UCSD-AML1 (cell line): ENCODE results near the gene PSD2.

ENCODE experiments used
- DNase-seq: peaks from one replicate; lab custom pipeline; 2025; ENCODE audit not compliant: unreplicated experiment; lab: John Stamatoyannopoulos, UW

The PSD2 gene

DNA sequence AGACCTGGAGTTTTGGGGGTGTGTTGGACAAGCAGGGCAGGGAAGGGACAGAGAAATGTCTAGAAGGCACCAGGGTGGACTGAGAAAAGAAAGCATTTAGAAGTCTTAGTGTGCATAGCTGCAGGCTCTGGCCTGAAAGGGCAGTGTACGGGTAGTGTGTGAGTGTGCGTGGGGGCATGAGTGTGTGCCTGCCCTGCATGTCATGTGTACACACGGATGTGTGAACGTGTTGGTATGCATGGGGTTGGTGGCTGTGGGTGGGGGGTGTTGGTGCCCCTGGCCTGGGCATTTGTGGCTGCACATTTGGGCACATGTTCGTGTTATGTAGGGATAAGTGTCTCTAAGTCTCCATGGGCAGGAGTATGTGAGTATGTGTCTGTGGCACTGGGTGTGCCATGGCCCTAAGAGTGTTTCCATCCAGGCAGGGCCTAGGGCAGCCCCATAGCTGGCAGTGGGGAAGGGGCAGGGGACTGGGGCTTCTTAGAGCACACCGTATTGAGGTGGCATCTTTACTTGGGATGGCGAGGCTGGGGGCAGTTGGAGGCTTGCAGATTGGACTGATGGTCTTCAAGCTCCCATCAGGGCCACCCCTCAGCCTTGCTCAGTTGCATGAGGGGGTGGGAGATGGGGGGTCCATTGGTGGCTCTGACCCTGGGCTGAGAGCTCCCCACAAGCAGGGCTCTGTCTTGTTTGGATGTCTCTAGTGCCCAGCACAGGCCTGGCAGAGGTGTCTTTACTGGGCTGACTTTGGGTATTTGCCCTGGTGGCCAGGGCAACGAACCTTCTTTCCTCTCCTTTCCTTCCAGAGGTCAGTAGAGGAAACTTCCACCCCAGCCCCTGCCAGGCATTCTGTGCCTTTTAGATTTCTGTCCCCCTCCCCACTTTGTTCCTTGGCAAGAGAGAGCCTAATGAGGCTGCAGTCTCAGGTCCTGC, 15.0 kb downstream of the PSD2 start:
- DNase-seq: no peak

DNA sequence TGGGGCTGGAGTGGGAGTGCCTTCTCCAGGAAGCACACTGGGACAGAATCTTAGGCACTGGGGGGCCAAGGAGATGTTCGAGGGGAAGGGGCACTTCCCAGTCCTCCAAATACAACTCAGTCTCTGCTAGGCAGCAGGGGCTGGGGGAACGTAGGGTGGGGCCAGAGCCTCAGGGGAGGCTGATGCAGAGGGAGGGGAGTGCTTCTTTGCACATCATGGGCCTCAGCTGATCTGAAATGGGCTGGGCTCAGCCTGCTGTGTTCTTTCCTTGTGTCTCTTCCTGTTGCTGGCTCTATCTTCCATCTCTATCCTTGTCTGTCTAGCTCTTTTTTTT, 15.6 kb downstream of the PSD2 start:
- no peak for DNase-seq

DNA sequence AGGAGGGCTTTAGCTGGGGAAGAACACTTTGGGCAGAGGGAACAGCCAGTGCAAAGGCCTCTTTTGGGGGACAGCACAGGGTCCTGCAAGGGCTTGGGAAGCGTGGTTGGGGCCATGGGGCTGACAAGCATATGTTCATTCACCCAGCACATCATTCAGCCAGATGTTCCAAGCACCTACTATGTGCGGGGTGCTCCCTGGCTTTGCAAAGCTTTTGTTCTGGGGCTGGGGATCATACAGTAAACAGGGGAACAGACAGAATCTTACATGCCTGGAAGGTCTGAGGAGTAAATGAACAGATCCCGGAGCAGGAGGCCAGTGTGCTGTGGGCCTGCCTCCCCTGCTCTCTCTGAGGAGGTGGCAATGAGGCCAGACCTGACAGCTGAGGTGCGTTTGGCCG, 16.7 kb downstream of the PSD2 start:
- DNase-seq: no peak

GRCh38 chr5:139812836-139813805, 17.5 kb downstream of the PSD2 start:
- DNase-seq: no peak

DNA sequence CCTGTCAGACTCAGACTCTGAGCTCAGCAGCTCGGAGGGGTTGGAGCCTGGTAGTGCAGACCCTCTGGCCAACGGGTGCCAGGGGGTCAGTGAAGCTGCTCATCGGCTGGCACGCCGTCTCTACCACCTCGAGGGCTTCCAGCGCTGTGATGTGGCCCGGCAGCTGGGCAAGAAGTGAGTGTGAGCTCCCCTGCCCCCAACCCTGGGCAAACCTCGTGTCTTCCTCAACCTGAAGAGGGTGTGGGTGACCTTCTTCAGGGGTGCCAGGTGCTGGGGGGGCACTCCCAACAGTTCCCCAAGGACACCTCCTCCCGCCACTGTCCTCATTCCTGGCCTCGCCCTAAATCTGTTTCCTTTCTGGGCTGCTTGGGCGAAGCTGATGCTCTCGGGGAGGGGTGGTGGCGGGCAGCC, 18.6 kb downstream of the PSD2 start:
- no peak for DNase-seq

DNA sequence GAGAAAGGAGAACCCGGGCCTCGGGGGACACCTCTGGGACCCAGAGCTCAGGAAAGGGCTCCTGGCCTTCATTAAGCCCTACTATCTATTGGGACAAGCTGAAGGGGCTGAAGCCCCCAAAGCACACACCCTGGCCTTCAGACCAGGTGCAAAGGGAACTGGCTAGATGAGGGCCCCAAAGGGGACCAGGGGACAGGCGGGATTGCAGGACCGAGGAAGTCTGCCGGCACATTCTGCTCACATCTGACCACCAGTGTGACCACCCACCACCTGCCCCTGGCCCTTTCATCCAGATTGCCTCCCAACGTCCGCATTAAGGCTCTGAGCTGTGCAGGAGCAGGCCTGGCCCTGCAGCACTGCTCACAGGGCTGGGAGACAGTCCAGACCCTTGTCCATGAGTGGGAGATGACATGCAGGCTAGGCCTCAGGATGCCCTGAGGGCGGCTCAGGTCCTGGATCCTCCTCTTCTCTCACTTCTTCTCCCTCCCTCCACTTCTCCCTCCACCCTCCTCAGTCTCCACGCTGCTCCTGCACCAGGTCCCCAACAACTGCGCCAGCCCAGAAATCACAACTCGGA, 19.2 kb downstream of the PSD2 start:
- no peak for DNase-seq

DNA sequence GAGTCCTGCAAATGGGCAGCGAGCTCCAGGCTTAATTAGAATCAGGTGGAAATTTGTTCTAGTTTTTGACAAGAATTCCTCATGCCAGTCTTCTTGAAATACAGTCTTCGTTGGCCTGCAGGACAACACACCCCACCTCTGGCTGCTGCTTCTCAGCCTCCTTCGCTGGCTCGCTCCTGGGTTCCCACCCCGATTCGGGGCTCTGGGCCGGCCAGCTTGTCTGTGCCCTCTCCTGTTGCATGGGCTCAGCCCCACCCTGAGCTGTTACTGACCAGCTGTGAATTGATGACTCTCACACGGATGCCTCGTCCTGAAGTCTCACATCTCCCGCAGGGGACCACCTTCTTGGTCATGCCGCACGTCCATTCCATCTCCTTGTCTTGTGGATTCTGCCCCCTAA, 21.0 kb downstream of the PSD2 start:
- no peak for DNase-seq

- DNase-seq: no peak
Measured at GRCh38 chr5:139817362-139817761, 21.8 kb downstream of the PSD2 start.

DNA sequence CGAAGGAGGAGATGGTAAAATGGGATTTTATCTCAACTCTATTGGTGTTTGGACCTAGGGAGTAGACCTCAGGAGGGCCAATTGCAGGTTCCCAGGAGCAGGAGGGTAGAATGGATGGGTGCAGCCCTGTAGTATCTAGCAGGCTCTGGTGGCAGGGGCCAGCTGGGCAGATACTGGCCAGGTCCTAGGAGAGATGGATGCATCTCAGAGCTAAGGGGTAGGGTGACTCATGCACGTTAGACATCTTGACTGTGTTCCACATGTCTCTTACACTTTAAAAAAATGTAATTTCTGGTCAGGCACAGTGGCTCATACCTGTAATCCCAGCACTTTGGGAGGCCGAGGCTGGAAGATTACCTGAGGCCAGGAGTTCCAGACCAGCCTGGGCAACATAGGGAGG, 22.4 kb downstream of the PSD2 start:
- DNase-seq: no peak

DNA sequence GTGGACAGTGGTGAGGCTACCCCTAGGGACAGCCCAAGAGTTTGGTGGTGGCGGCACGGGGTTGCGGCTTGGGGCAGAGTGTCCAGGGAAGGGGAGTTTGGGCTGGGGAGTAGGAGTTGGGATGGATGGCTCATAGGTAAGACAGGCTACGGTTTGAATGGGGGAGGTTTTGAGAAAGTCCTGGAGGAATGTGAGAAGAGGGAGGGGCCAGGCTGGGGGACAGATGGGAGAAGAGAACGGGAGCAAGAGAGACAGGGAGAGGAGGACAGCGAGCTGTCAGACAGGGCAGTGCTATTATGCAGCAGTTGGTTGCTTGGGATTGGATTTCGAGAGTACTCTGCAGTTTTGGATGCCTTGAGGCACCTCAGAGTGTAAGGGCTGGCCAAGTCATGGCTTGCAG, 24.5 kb downstream of the PSD2 start:
- DNase-seq: no peak

DNA sequence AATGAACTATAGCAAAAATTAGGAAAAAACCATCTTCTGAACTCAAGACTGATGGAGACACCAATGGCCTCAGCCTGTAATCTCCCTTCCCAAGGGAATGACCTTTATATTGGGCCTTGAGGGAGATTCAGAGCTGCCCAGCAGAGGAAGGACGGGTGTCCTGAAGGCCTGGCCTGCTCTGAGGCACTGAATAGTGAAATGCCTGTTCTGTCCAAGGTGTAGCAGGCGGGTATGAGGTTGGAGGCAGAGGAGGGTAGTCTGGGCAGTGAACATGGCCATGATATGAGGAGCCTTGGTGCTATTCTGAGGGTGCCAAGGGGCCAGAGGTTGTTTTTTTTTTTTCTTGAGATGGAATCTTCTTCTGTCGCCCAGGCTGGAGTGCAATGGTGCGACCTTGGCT, 25.0 kb downstream of the PSD2 start:
- no peak for DNase-seq

- DNase-seq: no peak
Measured at GRCh38 chr5:139821806-139822552, 26.4 kb downstream of the PSD2 start.

DNA sequence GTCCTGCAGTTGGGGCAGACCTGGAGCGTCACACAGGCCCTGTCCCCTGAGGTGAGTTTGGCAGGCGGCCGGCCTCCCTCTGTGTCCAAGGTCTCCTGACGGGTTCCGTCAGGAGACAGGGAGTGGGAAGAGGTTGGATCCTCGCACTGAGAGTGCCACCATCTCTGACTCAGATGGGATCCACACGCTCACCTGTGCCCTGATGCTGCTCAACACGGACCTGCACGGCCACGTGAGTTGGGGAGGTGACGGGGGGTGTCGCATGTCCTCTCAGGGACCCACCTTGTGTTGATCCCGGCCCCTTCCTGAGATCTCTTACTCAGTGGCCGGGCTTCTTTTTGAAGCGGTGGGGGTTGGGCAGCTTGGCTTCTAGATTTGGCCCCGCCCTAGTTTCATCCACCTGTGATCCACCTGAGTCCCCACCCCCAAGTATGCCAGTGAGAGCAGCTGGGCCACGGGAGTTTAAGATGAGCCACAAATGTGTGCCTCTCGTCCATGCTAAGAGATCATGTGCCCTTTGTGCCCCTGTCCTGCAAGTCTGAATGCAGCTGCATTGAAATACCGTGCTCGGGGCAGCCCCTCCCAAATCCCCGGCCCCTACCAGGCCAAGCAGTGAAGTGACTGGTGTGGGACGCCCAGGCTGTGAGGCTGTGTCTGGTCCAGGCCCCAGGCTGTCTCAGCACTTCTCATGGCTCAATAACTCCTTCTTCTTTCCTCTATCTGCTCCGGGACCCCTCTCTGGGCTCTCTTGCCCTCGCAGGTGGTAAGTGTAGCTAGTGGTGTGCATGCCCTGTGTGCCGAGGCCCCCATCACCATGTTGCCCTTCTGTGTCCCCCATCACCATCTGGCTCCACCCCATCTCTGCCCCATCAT, 27.2 kb downstream of the PSD2 start:
- DNase-seq: no peak

- DNase-seq: no peak
Measured at GRCh38 chr5:139823757-139824355, 28.2 kb downstream of the PSD2 start.

- DNase-seq: no peak
Measured at GRCh38 chr5:139825690-139826089, 30.1 kb downstream of the PSD2 start.

- no peak for DNase-seq
Measured at GRCh38 chr5:139828207-139828895, 32.7 kb downstream of the PSD2 start.

GRCh38 chr5:139829471-139829870, 33.9 kb downstream of the PSD2 start:
- DNase-seq: no peak

DNA sequence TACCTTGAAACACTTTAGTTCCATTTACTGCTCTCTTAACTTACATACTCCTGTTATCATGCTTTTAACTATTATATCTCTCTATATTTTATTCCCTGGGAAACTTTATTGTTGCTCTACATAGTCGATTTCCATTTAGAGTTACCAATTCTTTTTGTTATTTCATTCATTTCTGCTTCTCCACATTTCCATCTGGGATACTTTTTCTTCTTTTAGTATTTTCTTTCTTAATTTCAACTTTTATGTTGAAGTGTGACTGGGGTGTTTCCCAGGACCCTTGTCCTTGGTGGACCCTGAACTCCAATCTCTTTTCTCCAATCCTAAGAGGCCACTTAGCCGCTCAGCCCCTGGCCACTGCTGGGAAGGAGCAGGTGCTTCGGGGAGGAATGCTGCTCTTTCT, 36.0 kb downstream of the PSD2 start:
- no peak for DNase-seq

DNA sequence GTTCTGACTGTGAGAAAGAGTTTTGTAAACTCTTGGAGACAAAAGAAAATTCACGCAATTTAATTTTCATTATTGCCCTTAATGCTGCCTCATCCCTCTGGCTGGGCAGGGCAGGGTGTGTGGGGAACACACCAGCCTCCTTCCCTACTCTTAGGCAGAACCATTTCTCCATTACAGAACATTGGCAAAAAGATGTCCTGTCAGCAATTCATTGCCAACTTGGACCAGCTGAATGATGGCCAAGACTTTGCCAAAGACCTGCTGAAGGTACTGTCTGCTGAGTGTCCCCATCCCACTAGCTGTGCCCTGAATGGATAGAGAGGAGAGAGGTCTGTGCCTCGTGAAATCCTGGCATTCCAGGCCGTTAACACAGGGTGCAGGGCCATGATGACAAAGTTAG, 37.9 kb downstream of the PSD2 start:
- DNase-seq: no peak
